Upper lobe of right lung (tissue), 1 donor: ENCODE results near the gene RNF13. TPM values are rescaled to one million over a fixed set of nuclear protein-coding genes. Genes with fewer than 3 reads are reported as not detected.
"Not testable (repeated sequence)": the region's sequence is repeated elsewhere in the genome, so short reads cannot be mapped to it uniquely, and the experiment has no call there.

Experiments used
- ATAC-seq: fragments of 200-7000 bp; cut with Tn5 transposase; one replicate; pipeline ENCODE4 v1.9.1; 2020; ENCODE audit warnings: mild to moderate bottlenecking, moderate library complexity
- DNase-seq: peaks from one replicate; pipeline ENCODE4 v3.0.0-alpha.2; 2020
- H3K27ac ChIP-seq: fragments of 200-600 bp; one replicate; pipeline ENCODE4 v1.8.0; 2022
- H3K27me3 ChIP-seq: fragments of 200-600 bp; one replicate; pipeline ENCODE4 v1.8.0; 2022; ENCODE audit warnings: mild to moderate bottlenecking
- H3K36me3 ChIP-seq: fragments of 200-600 bp; one replicate; pipeline ENCODE4 v1.8.0; 2022
- H3K4me1 ChIP-seq: fragments of 200-600 bp; one replicate; pipeline ENCODE4 v1.8.0; 2022
- H3K4me3 ChIP-seq: fragments of 200-600 bp; one replicate; pipeline ENCODE4 v1.8.0; 2022; ENCODE audit warnings: mild to moderate bottlenecking
- H3K9me3 ChIP-seq: fragments of 200-600 bp; one replicate; pipeline ENCODE4 v1.8.0; 2022
- CTCF ChIP-seq: fragments of 200-600 bp; IDR thresholded peaks from one replicate; pipeline ENCODE4 v1.8.0; 2022; ENCODE audit warnings: antibody characterized with exemption
- intact Hi-C: fragments of 100-400 bp; cut with DNase I; formaldehyde crosslinking; loops from one replicate; pipeline ENCODE4 v1.11.0; 2022
- total RNA-seq: library from RNA; stranded (reverse); fragmentation: NEBNext Ultra II Directional; extraction: Animal tissue kit (Norgen Biotek cat#: 25700); gene quantifications from one replicate; pipeline ENCODE4 v1.2.1, GENCODE V29; 2021
- donor health status: DM: no; HTN: yes; CAD: no; lungs with severe emphysema.

The RNF13 gene
- total RNA-seq, 1 donor from 2014 or later: 136 TPM

- ATAC-seq: no peak
- Histone ChIP-seq H3K9me3 (no peaks in the 10 kb centered on the region), H3K4me3 (no peak overlapping the region), H3K27ac (no peak overlapping the region), H3K4me1 (no peaks in the 10 kb centered on the region), H3K27me3 (no peaks in the 10 kb centered on the region), H3K36me3 (peaks cover 21% of the 10 kb centered on the region)
- no peak for DNase-seq
- no peak for TF ChIP-seq CTCF
- intact Hi-C loops: no loop called here
Observed at GRCh38 chr3:149877668-149878067, 64.7 kb downstream of the RNF13 start.

- intact Hi-C loops: no loop called here
- no peak overlapping the region for H3K27ac ChIP-seq
- H3K4me1 ChIP-seq: no peaks in the 10 kb centered on the region
- H3K27me3 ChIP-seq: no peaks in the 10 kb centered on the region
- ATAC-seq: peak; percentile 90
- TF ChIP-seq CTCF: peak; percentile 55
- H3K36me3 ChIP-seq: no peaks in the 10 kb centered on the region
- H3K4me3 ChIP-seq: no peak overlapping the region
- DNase-seq: peak; percentile 66
- H3K9me3 ChIP-seq: no peaks in the 10 kb centered on the region
Observed at GRCh38 chr3:149879872-149880271, 66.9 kb downstream of the RNF13 start.

- intact Hi-C loops: no loop called here
- Histone ChIP-seq H3K4me1 (no peaks in the 10 kb centered on the region), H3K27me3 (no peaks in the 10 kb centered on the region), H3K4me3 (no peak overlapping the region), H3K9me3 (no peaks in the 10 kb centered on the region), H3K27ac (no peak overlapping the region), H3K36me3 (peaks cover 2% of the 10 kb centered on the region)
- ATAC-seq: peak; percentile 58
- TF ChIP-seq CTCF: no peak
- DNase-seq: no peak
Observed at GRCh38 chr3:149881879-149882278, 68.9 kb downstream of the RNF13 start.

- no peak for TF ChIP-seq CTCF
- Histone ChIP-seq H3K9me3 (no peaks in the 10 kb centered on the region), H3K27me3 (no peaks in the 10 kb centered on the region), H3K4me1 (no peaks in the 10 kb centered on the region), H3K4me3 (no peak overlapping the region), H3K36me3 (peaks cover 8% of the 10 kb centered on the region), H3K27ac (no peak overlapping the region)
- intact Hi-C loops: no loop called here
- ATAC-seq (no peak), DNase-seq (no peak)
Observed at GRCh38 chr3:149883134-149883533, 70.1 kb downstream of the RNF13 start.

- ATAC-seq, H3K9me3 ChIP-seq, H3K36me3 ChIP-seq, H3K4me1 ChIP-seq, intact Hi-C loops, H3K27ac ChIP-seq, DNase-seq, H3K4me3 ChIP-seq, H3K27me3 ChIP-seq: not testable (repeated sequence)
Observed at GRCh38 chr3:149883860-149884259, 70.8 kb downstream of the RNF13 start.

- intact Hi-C loops, H3K27ac ChIP-seq, H3K4me3 ChIP-seq, DNase-seq, H3K4me1 ChIP-seq, H3K36me3 ChIP-seq, H3K27me3 ChIP-seq, ATAC-seq, H3K9me3 ChIP-seq: not testable (repeated sequence)
Observed at GRCh38 chr3:149884848-149885247, 71.8 kb downstream of the RNF13 start.

GRCh38 chr3:149886957-149887356, 73.9 kb downstream of the RNF13 start:
- Histone ChIP-seq H3K4me3 (no peak overlapping the region), H3K9me3 (no peaks in the 10 kb centered on the region), H3K27ac (no peak overlapping the region), H3K27me3 (no peaks in the 10 kb centered on the region), H3K4me1 (no peaks in the 10 kb centered on the region), H3K36me3 (peaks cover 8% of the 10 kb centered on the region)
- TF ChIP-seq CTCF: no peak
- DNase-seq: no peak
- intact Hi-C loops: no loop called here
- ATAC-seq: no peak
